Neuronal stem cell (in vitro differentiated cells): Measurements from ENCODE around the gene ADGRA1.
"Not testable (repeated sequence)": the region's sequence is repeated elsewhere in the genome, so short reads cannot be mapped to it uniquely, and the experiment has no call there.

Experiments
- DNase-seq: peaks from one replicate; pipeline ENCODE4 v3.0.0-alpha.2; 2013; ENCODE audit warnings: low spot score
- H2AFZ ChIP-seq: one replicate; pipeline ENCODE4 v1.6.1; 2013; ENCODE audit warnings: mild to moderate bottlenecking, low read length, inconsistent platforms
- H2AK5ac ChIP-seq: 2 replicates; pipeline ENCODE4 v1.6.1; 2013; ENCODE audit warnings: low read depth, mild to moderate bottlenecking, inconsistent platforms, low read length, moderate library complexity, mixed read lengths
- H2BK120ac ChIP-seq: 2 replicates; pipeline ENCODE4 v1.6.1; 2013; ENCODE audit warnings: low read depth, mild to moderate bottlenecking, inconsistent platforms, low read length, moderate library complexity, mixed read lengths
- H2BK12ac ChIP-seq: one replicate; pipeline ENCODE4 v1.6.1; 2013; ENCODE audit warnings: low read length, inconsistent platforms
- H2BK15ac ChIP-seq: 2 replicates; pipeline ENCODE4 v1.6.1; 2013; ENCODE audit warnings: mild to moderate bottlenecking, low read length, inconsistent platforms, mixed read lengths
- H2BK5ac ChIP-seq: one replicate; pipeline ENCODE4 v1.6.1; 2013; ENCODE audit warnings: inconsistent platforms, mild to moderate bottlenecking, low read length, moderate library complexity
- H3K14ac ChIP-seq: one replicate; pipeline ENCODE4 v1.6.1; 2013; ENCODE audit warnings: low read length, inconsistent platforms
- H3K18ac ChIP-seq: 2 replicates; pipeline ENCODE4 v1.6.1; 2013; ENCODE audit warnings: low read length, inconsistent platforms
- H3K23ac ChIP-seq: 2 replicates; pipeline ENCODE4 v1.6.1; 2013; ENCODE audit warnings: low read depth, mild to moderate bottlenecking, mixed read lengths, low read length, inconsistent platforms; ENCODE audit not compliant: poor library complexity
- H3K27ac ChIP-seq: replicated peaks from 3 replicates; pipeline ENCODE4 v1.5.1; 2013; ENCODE audit warnings: low read length, inconsistent platforms
- H3K27me3 ChIP-seq, 3 experiments: 2 replicates each; pipeline ENCODE4 v1.6.1; 2013; ENCODE audit warnings: low read length in 3 of 3, mild to moderate bottlenecking in 2 of 3, inconsistent platforms in 1 of 3, low read depth in 1 of 3, mixed read lengths in 1 of 3, moderate library complexity in 1 of 3; ENCODE audit not compliant: control insufficient read depth in 3 of 3, insufficient read depth in 3 of 3
- H3K36me3 ChIP-seq, 2 donors: replicated peaks in 1 of 2; 2 replicates each; pipeline ENCODE4 v1.6.1; 2013; ENCODE audit warnings: low read length in 2 of 2; ENCODE audit not compliant: control insufficient read depth in 2 of 2, insufficient read depth in 2 of 2
- H3K4ac ChIP-seq: 2 replicates; pipeline ENCODE4 v1.6.1; 2013; ENCODE audit warnings: inconsistent platforms, mild to moderate bottlenecking, low read length, moderate library complexity
- H3K4me1 ChIP-seq, 2 donors: 1 replicate in 1 of 2; 2 replicates in 1 of 2; pipeline ENCODE4 v1.6.1; 2013; ENCODE audit warnings: low read length in 2 of 2, low read depth in 1 of 2; ENCODE audit not compliant: control insufficient read depth in 2 of 2, insufficient read depth in 1 of 2
- H3K4me2 ChIP-seq: one replicate; pipeline ENCODE4 v1.6.1; 2013; ENCODE audit warnings: mild to moderate bottlenecking, low read length, inconsistent platforms; ENCODE audit not compliant: insufficient read depth, poor library complexity, severe bottlenecking
- H3K4me3 ChIP-seq, 2 donors: 2 replicates each; pipeline ENCODE4 v1.5.1; 2013; ENCODE audit warnings: low read length in 2 of 2, mild to moderate bottlenecking in 2 of 2, inconsistent platforms in 1 of 2, moderate library complexity in 1 of 2
- H3K79me1 ChIP-seq: one replicate; pipeline ENCODE4 v1.6.1; 2013; ENCODE audit warnings: low read depth, mild to moderate bottlenecking, inconsistent platforms, low read length, moderate library complexity
- H3K9ac ChIP-seq: one replicate; pipeline ENCODE4 v1.6.1; 2013; ENCODE audit warnings: mild to moderate bottlenecking, low read depth, low read length, inconsistent platforms; ENCODE audit not compliant: poor library complexity
- H3K9me3 ChIP-seq, 2 donors: replicated peaks in 1 of 2; 2 replicates each; pipeline versions ENCODE3 to v1.6.1; 2013; ENCODE audit warnings: low read length in 2 of 2, mild to moderate bottlenecking in 2 of 2, inconsistent platforms in 1 of 2, low read depth in 1 of 2, mixed read lengths in 1 of 2, moderate library complexity in 1 of 2; ENCODE audit not compliant: control insufficient read depth in 2 of 2, insufficient read depth in 1 of 2
- H4K8ac ChIP-seq: one replicate; pipeline ENCODE4 v1.6.1; 2013; ENCODE audit warnings: low read depth, mild to moderate bottlenecking, inconsistent platforms, low read length, moderate library complexity
- H4K91ac ChIP-seq: one replicate; pipeline ENCODE4 v1.6.1; 2013; ENCODE audit warnings: low read length, low read depth, mild to moderate bottlenecking, inconsistent platforms; ENCODE audit not compliant: poor library complexity
- WGBS, 2 donors: extraction: QIAGEN DNeasy Blood & Tissue Kit; methylation state at CpG; one replicate each; pipeline ENCODE4 v1.1.7; 2013; ENCODE audit warnings: missing lambda C conversion rate in 2 of 2, mixed read lengths in 1 of 2; ENCODE audit not compliant: insufficient read length in 2 of 2, insufficient replicate concordance in 1 of 2; ENCODE audit errors: extremely low coverage in 2 of 2; 5-methylcytosine and 5-hydroxymethylcytosine counted together

Gene ADGRA1

DNA sequence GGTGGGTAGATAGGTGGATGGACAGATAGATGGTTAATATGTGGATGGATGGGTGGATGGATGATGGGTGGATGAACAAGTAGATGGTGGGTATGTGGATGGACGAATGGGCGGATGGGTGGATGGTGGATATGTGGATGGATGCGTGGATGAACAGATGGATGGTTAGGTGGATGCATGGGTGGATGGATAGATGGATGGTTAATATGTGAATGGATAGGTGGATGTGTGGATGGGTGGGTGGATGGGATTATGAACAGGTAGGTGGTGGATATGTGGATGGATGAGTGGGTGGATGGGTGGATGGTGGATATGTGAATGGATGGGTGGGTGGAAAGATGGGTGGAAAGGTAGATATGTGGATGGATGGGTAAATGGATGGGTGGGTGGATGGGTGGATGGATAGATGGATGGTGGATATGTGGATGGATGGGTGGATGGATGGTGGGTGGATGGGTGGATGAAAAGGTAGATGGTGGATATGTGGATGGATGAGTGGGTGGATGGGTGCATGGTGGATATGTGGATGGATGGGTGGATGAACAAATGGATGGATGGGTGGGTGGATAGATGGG, 87.1 kb downstream of the ADGRA1 start:
- no peak overlapping the region for H2AFZ ChIP-seq
- peaks cover 0 to 9% of the 10 kb centered on the region in 2 donors for H3K36me3 ChIP-seq
- H3K23ac ChIP-seq, result no peak overlapping the region
- no peak overlapping the region for H2BK120ac ChIP-seq
- H3K4ac ChIP-seq, result no peak overlapping the region
- no peak for DNase-seq
- H3K9me3 ChIP-seq, result peaks cover 0 to 13% of the 10 kb centered on the region in 2 donors
- no peaks in the 10 kb centered on the region for H3K79me1 ChIP-seq
- no peak overlapping the region for H3K9ac ChIP-seq
- no peak overlapping the region for H2BK12ac ChIP-seq
- no peak overlapping the region for H4K8ac ChIP-seq
- no peak overlapping the region for H2BK15ac ChIP-seq
- no peak overlapping the region for H2BK5ac ChIP-seq
- no peak overlapping the region for H3K27ac ChIP-seq
- no peak overlapping the region for H4K91ac ChIP-seq
- peaks cover 0 to 6% of the 10 kb centered on the region in 2 donors for H3K4me1 ChIP-seq
- no CpG with 5 or more reads among the region's 3 CpGs for WGBS, 2 donors
- no peak overlapping the region for H3K4me2 ChIP-seq
- no peak overlapping the region for H3K14ac ChIP-seq
- H3K27me3 ChIP-seq, result peaks cover 0 to 3% (median 0%) of the 10 kb centered on the region in 3 experiments
- H2AK5ac ChIP-seq, result no peak overlapping the region
- H3K4me3 ChIP-seq, result peak overlapping the region in 1 of 2 donors; percentile 35
- H3K18ac ChIP-seq, result no peak overlapping the region

DNA sequence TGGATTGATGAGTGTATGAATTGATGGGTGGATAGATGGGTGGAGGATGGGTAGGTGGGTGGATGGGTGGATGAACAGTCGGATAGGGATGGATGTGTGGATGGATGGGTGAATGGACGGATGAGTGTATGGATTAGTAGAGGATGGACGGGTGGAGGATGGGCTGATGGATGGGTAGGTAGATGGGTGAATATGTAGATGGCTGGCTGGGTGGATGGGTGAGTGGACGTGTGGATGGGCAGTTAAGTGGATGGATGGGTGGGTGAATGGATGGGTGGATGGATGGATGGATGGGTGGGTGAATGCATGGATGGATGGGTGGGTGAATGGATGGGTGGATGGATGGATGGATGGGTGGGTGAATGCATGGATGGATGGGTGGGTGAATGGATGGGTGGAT, 87.9 kb downstream of the ADGRA1 start:
- H3K4me3 ChIP-seq, H3K9ac ChIP-seq, H3K36me3 ChIP-seq, H3K23ac ChIP-seq, H3K4me1 ChIP-seq, DNase-seq, H2AFZ ChIP-seq, H2BK15ac ChIP-seq, H4K91ac ChIP-seq, H3K27ac ChIP-seq, H3K18ac ChIP-seq, H4K8ac ChIP-seq, H2BK5ac ChIP-seq, H3K79me1 ChIP-seq, H2BK120ac ChIP-seq, H3K4ac ChIP-seq, H2AK5ac ChIP-seq, H2BK12ac ChIP-seq, H3K14ac ChIP-seq, H3K27me3 ChIP-seq, H3K4me2 ChIP-seq: not testable (repeated sequence)
- H3K9me3 ChIP-seq, result peaks cover 0 to 13% of the 10 kb centered on the region in 2 donors
- 100% methylated on average over 2 to 3 of the region's 4 CpGs for WGBS, 2 donors

DNA sequence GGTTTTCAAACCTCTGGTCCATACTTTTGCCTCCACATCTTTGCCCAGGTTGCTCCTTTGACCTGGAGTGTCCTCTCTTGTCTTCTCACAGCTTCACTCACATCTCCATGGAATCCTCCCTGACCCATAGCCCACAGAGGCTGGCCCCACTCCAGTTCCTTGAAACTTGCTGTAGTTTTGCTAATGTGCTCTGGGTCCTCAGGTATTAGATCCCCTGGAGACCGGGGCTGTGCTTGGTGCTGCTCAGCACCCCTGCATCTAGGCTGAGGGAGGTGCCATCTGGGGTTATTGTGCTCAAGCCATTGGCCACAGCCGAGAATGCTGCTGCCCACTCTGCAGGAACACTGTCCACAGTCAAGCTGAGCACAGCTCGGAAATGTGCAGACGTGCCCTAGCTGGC, 88.8 kb downstream of the ADGRA1 start:
- no CpG with 5 or more reads among the region's 4 CpGs for WGBS, 2 donors
- no peak overlapping the region for H3K9ac ChIP-seq

DNA sequence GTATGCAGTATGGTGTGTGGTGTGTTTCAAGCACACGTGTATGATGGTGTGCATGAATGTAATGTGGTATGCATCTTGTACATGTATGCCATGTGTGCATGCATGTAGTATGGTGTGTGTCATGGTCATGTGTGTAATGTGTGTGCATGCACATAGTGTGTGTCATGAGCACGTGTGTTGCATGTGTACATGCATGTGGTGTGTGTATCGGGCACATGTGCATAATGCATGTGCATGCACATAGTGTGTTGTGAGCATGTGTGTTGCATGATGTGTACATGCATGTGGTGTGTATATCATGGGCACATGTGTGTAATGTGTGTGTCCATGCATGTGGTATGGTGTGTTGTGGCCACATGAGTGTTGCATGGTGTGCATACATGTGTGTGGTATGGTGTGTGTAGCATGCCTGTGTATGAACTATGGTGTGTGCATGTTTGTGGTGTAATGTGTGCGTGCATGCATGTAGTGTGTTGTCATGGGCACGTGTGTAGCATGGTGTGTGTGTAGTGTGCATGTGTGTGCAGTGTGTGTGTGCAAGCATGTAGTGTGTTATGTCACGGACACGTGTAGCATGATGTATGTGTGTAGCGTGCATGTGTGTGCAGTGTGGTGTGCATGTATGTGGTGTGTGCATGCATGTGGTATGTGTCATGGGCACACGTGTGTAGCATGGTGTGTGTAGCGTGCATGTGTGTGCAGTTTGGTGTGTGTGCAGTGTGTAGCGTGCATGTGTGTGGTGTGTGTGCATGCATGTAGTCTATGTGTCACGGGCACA, 89.8 kb downstream of the ADGRA1 start:
- no CpG with 5 or more reads among the region's 12 CpGs for WGBS, 2 donors
- Histone ChIP-seq H4K91ac (peak overlapping the region; percentile 31), H3K14ac (peak overlapping the region; percentile 85), H3K4me1 (peaks cover 0 to 6% of the 10 kb centered on the region in 2 donors), H2AK5ac (no peak overlapping the region), H3K79me1 (no peaks in the 10 kb centered on the region), H3K9me3 (peaks cover 0 to 13% of the 10 kb centered on the region in 2 donors), H3K4me3 (peak overlapping the region in 1 of 2 donors; percentile 71), H4K8ac (peak overlapping the region; percentile 78), H3K18ac (peak overlapping the region; percentile 15), H3K23ac (peak overlapping the region; percentile 86), H2BK120ac (no peak overlapping the region), H3K27ac (peak overlapping the region; percentile 16), H3K27me3 (peaks cover 0 to 3% (median 0%) of the 10 kb centered on the region in 3 experiments), H2BK12ac (peak overlapping the region; percentile 51), H3K9ac (peak overlapping the region; percentile 82), H2AFZ (no peak overlapping the region), H2BK5ac (no peak overlapping the region), H2BK15ac (no peak overlapping the region), H3K4ac (no peak overlapping the region), H3K4me2 (no peak overlapping the region), H3K36me3 (peaks cover 0 to 9% of the 10 kb centered on the region in 2 donors)
- no peak for DNase-seq

More for the DNA sequence above, 88.8 kb downstream of the ADGRA1 start:
- Histone ChIP-seq H3K4me3 (no peak overlapping the region), H4K8ac (no peak overlapping the region), H2BK12ac (no peak overlapping the region), H3K36me3 (peaks cover 0 to 9% of the 10 kb centered on the region in 2 donors), H3K79me1 (no peaks in the 10 kb centered on the region), H3K23ac (no peak overlapping the region), H3K14ac (no peak overlapping the region), H3K18ac (peak overlapping the region; percentile 2), H3K4ac (no peak overlapping the region), H3K27me3 (peaks cover 0 to 3% (median 0%) of the 10 kb centered on the region in 3 experiments), H2AK5ac (peak overlapping the region; percentile 17), H3K9me3 (peaks cover 0 to 13% of the 10 kb centered on the region in 2 donors), H3K27ac (no peak overlapping the region), H3K4me1 (peaks cover 0 to 6% of the 10 kb centered on the region in 2 donors), H3K4me2 (no peak overlapping the region), H2BK5ac (no peak overlapping the region), H2BK15ac (no peak overlapping the region), H4K91ac (peak overlapping the region; percentile 16), H2AFZ (no peak overlapping the region), H2BK120ac (no peak overlapping the region)
- DNase-seq, result no peak
